NCI-H187 treated with DMSO at 0.1 percent for 48 hours (cell line): ENCODE results near the gene CAPN11.

Experiments
- DNase-seq: peaks from one replicate; lab custom pipeline; 2025; lab: John Stamatoyannopoulos, UW

CAPN11 gene

GRCh38 chr6:44158770-44159228, at the start of gene CAPN11:
Gene CAPN11 (plus strand): TSS chr6:44158820. CDS start chr6:44158849, 29 bp downstream.
- no peak for DNase-seq

GRCh38 chr6:44109212-44109611, 49.4 kb upstream of the CAPN11 start:
- no peak for DNase-seq

- DNase-seq = no peak
Observed at GRCh38 chr6:44110005-44110676, 48.5 kb upstream of the CAPN11 start.

GRCh38 chr6:44110966-44111365, 47.7 kb upstream of the CAPN11 start:
- DNase-seq = no peak

GRCh38 chr6:44111434-44112417, 46.9 kb upstream of the CAPN11 start:
- no peak for DNase-seq

GRCh38 chr6:44113414-44113813, 45.2 kb upstream of the CAPN11 start:
- no peak for DNase-seq

- no peak for DNase-seq
Observed at GRCh38 chr6:44115866-44116265, 42.8 kb upstream of the CAPN11 start.

- no peak for DNase-seq
Observed at GRCh38 chr6:44116641-44117382, 41.8 kb upstream of the CAPN11 start.

- DNase-seq = no peak
Observed at GRCh38 chr6:44117397-44118128, 41.1 kb upstream of the CAPN11 start.

GRCh38 chr6:44119704-44120262, 38.8 kb upstream of the CAPN11 start:
- no peak for DNase-seq

GRCh38 chr6:44120692-44121443, 37.8 kb upstream of the CAPN11 start:
- no peak for DNase-seq

- no peak for DNase-seq
Observed at GRCh38 chr6:44122801-44123200, 35.8 kb upstream of the CAPN11 start.

GRCh38 chr6:44123544-44123943, 35.1 kb upstream of the CAPN11 start:
- no peak for DNase-seq

GRCh38 chr6:44126320-44127149, 32.1 kb upstream of the CAPN11 start:
- no peak for DNase-seq

- no peak for DNase-seq
Observed at GRCh38 chr6:44127186-44128019, 31.2 kb upstream of the CAPN11 start, which contains the start of the genes MRPL14 and TMEM63B. Gene MRPL14 (minus strand): TSS chr6:44127452. CDS start chr6:44116611, 10,841 bp downstream. Gene TMEM63B (plus strand): TSS chr6:44127554. CDS start chr6:44134585, 7,031 bp downstream.

- no peak for DNase-seq
Observed at GRCh38 chr6:44128020-44128917, 30.4 kb upstream of the CAPN11 start.

- DNase-seq = no peak
Observed at GRCh38 chr6:44129841-44130322, 28.7 kb upstream of the CAPN11 start.
